HepG2 (cell line): Measurements from ENCODE around the gene GYG1. TPM values are rescaled to one million over a fixed set of nuclear protein-coding genes. Genes with fewer than 3 reads are reported as not detected.

Experiments
- FOXO1 ChIP-seq: sonication (generic); formaldehyde crosslinking; IDR thresholded peaks from 2 replicates; pipeline ENCODE4 v1.4.0; 2020; ENCODE audit warnings: missing genetic modification reagents
- IKZF1 ChIP-seq: fragments of 450-650 bp; IDR thresholded peaks from 2 replicates; pipeline ENCODE4 v1.7.1; 2016
- IRX3 ChIP-seq: sonication (generic); formaldehyde crosslinking; IDR thresholded peaks from 2 replicates; pipeline ENCODE4 v1.8.1; 2023; ENCODE audit warnings: mild to moderate bottlenecking, low read depth, missing genetic modification reagents, borderline replicate concordance
- KAT8 ChIP-seq: IDR thresholded peaks from 2 replicates; pipeline ENCODE4 v1.6.1; 2016; ENCODE audit warnings: missing genetic modification reagents, missing compliant biosample characterization
- KMT2B ChIP-seq: IDR thresholded peaks from 2 replicates; pipeline ENCODE4 v1.6.1; 2016; ENCODE audit warnings: missing genetic modification reagents, missing compliant biosample characterization
- POGK ChIP-seq: sonication (generic); formaldehyde crosslinking; conservative IDR thresholded peaks from 2 replicates; pipeline ENCODE4 v1.8.0; 2022; ENCODE audit warnings: mild to moderate bottlenecking, moderate library complexity, missing genetic modification reagents
- THYN1 ChIP-seq: sonication (generic); formaldehyde crosslinking; IDR thresholded peaks from 2 replicates; pipeline ENCODE4 v1.8.1; 2023; ENCODE audit warnings: low read depth, mild to moderate bottlenecking, moderate library complexity, missing genetic modification reagents, borderline replicate concordance
- ZBTB43 ChIP-seq: sonication (generic); formaldehyde crosslinking; conservative IDR thresholded peaks from 2 replicates; pipeline ENCODE4 v1.4.0; 2020; ENCODE audit warnings: missing genetic modification reagents
- ZGPAT ChIP-seq: IDR thresholded peaks from 2 replicates; pipeline ENCODE4 v1.6.1; 2016; ENCODE audit warnings: mild to moderate bottlenecking
- ZNF121 ChIP-seq: sonication (generic); formaldehyde crosslinking; IDR thresholded peaks from 2 replicates; pipeline ENCODE4 v1.5.0; 2020; ENCODE audit warnings: mild to moderate bottlenecking, missing genetic modification reagents
- ZNF362 ChIP-seq: sonication (generic); formaldehyde crosslinking; IDR thresholded peaks from 2 replicates; pipeline ENCODE4 v1.4.0; 2020; ENCODE audit warnings: missing genetic modification reagents, mild to moderate bottlenecking, borderline replicate concordance
- ZNF547 ChIP-seq: sonication (generic); formaldehyde crosslinking; IDR thresholded peaks from 2 replicates; pipeline ENCODE4 v1.5.1; 2020; ENCODE audit warnings: mild to moderate bottlenecking, missing genetic modification reagents
- ZNF550 ChIP-seq: sonication (generic); formaldehyde crosslinking; IDR thresholded peaks from 2 replicates; pipeline ENCODE4 v1.4.0; 2020; ENCODE audit warnings: mild to moderate bottlenecking, missing genetic modification reagents, borderline replicate concordance
- ZNF687 ChIP-seq: sonication (generic); formaldehyde crosslinking; IDR thresholded peaks from 2 replicates; pipeline ENCODE4 v1.5.1; 2020; ENCODE audit warnings: mild to moderate bottlenecking, missing genetic modification reagents, moderate library complexity
- ZNF75D ChIP-seq: sonication (generic); formaldehyde crosslinking; IDR thresholded peaks from 2 replicates; pipeline ENCODE4 v1.8.1; 2023; ENCODE audit warnings: missing genetic modification reagents, mild to moderate bottlenecking, borderline replicate concordance
- ZNF766 ChIP-seq: sonication (generic); formaldehyde crosslinking; IDR thresholded peaks from 2 replicates; pipeline ENCODE4 v1.5.0; 2020; ENCODE audit warnings: missing genetic modification reagents, borderline replicate concordance
- ZNF788 ChIP-seq: sonication (generic); formaldehyde crosslinking; IDR thresholded peaks from 2 replicates; pipeline ENCODE4 v1.5.0; 2020; ENCODE audit warnings: mild to moderate bottlenecking, missing genetic modification reagents, borderline replicate concordance
- polyA plus RNA-seq, 8 experiments: library from polyadenylated mRNA; depleted of rRNA in 3 of 8; stranded (reverse) in 7 of 8; unstranded in 1 of 8; fragments of >200 nt; fragmentation: Illumina TruSeq in 4 of 8; extraction: Trizol in 4 of 8; gene quantifications; 2 replicates each; pipeline versions ENCODE4 v1.2.1 to v1.2.3, GENCODE V29; 2011 to 2016; ENCODE audit warnings: low read depth in 4 of 8, missing spikeins in 1 of 8, mixed read lengths in 1 of 8; ENCODE audit not compliant: insufficient read depth in 1 of 8
- total RNA-seq, 5 experiments: library from RNA; depleted of rRNA; stranded (reverse); fragments of >200 nt; fragmentation: Illumina TruSeq; extraction: Trizol; gene quantifications; 2 replicates each; pipeline ENCODE4 v1.2.3, GENCODE V29; 2016; ENCODE audit warnings: low read depth in 1 of 5

Gene GYG1
- total and polyA plus RNA-seq, 2 of the 13 experiments (the other 11 are each of a cell fraction or from before 2014, with no cell fraction given), result 15.7 to 28.1 TPM

GRCh38 chr3:148991219-148992026 is at the start of gene GYG1 (continued):
- peak; percentile 92 for TF ChIP-seq ZNF687
- TF ChIP-seq IRX3 (CRISPR knock-in tag), result 0 out of 2 replicates have a peak, but pooled peaks have one; percentile 27
- no peak for TF ChIP-seq ZNF75D (CRISPR knock-in tag)
- TF ChIP-seq ZNF547, result peak; percentile 41
- TF ChIP-seq FOXO1 (CRISPR knock-in tag), result no peak
- TF ChIP-seq POGK (CRISPR knock-in tag), result peak; percentile 77; the same call in 1 of the 2 replicates
- TF ChIP-seq ZGPAT, result peak; percentile 25; the same call in 1 of the 2 replicates
- TF ChIP-seq ZNF121, result 0 out of 2 replicates have a peak, but pooled peaks have one; percentile 14
- TF ChIP-seq IKZF1, result no peak
- peak; percentile 66 for TF ChIP-seq KMT2B (CRISPR knock-in tag)
- peak; percentile 80; the same call in 1 of the 2 replicates for TF ChIP-seq ZNF788 (CRISPR knock-in tag)
- no peak for TF ChIP-seq ZNF362
- TF ChIP-seq KAT8, result peak; percentile 44; the same call in 1 of the 2 replicates
- no peak for TF ChIP-seq ZNF550
- peak; percentile 53; the same call in 1 of the 2 replicates for TF ChIP-seq ZNF766 (CRISPR knock-in tag)
- TF ChIP-seq ZBTB43 (CRISPR knock-in tag), result peak; percentile 81
- TF ChIP-seq THYN1 (CRISPR knock-in tag), result no peak
